Hematopoietic multipotent progenitor cell (in vitro differentiated cells): ENCODE data around the gene MAML3. TPM values are rescaled to one million over a fixed set of nuclear protein-coding genes. Genes with fewer than 3 reads are reported as not detected.

Source experiments
- DNase-seq, 3 donors: peaks; one replicate each; pipeline ENCODE4 v3.0.0-alpha.2; 2011 to 2015; ENCODE audit warnings: low read depth in 2 of 3, low spot score in 2 of 3
- total RNA-seq: library from RNA; depleted of rRNA; stranded (reverse); fragments of >200 nt; gene quantifications from one replicate; pipeline ENCODE4 v1.2.3, GENCODE V29; 2012

The MAML3 gene
- total RNA-seq, 1 donor = 27.2 TPM

GRCh38 chr4:140156529-140157171 lies 2.7 kb upstream of the MAML3 start:
- peak in 2 of 3 donors; percentile 64 to 81 for DNase-seq

- no peak for DNase-seq
Observed at GRCh38 chr4:140154572-140154891, 548 bp upstream of the MAML3 start.

- DNase-seq = no peak
Observed at GRCh38 chr4:140153419-140153717, 616 bp downstream of the MAML3 start.

GRCh38 chr4:140152751-140153418 lies 1.1 kb downstream of the MAML3 start:
- DNase-seq = peak in 2 of 3 donors; percentile 43 to 53

- DNase-seq = peak; percentile 61 to 95 (median 93)
Observed at GRCh38 chr4:140152013-140152703, 1.8 kb downstream of the MAML3 start.

GRCh38 chr4:140151699-140152012 lies 2.3 kb downstream of the MAML3 start:
- peak in 1 of 3 donors; percentile 98 for DNase-seq

- peak in 2 of 3 donors; percentile 96 to 98 for DNase-seq
Observed at GRCh38 chr4:140150886-140151698, 2.9 kb downstream of the MAML3 start.

GRCh38 chr4:140150636-140150885 lies 3.4 kb downstream of the MAML3 start:
- DNase-seq = peak in 1 of 3 donors; percentile 42

GRCh38 chr4:140149846-140150635 lies 3.9 kb downstream of the MAML3 start:
- peak; percentile 42 to 78 (median 74) for DNase-seq

- no peak for DNase-seq
Observed at GRCh38 chr4:140144050-140144449, 9.9 kb downstream of the MAML3 start.

GRCh38 chr4:140141210-140141835 lies 12.7 kb downstream of the MAML3 start:
- no peak for DNase-seq

GRCh38 chr4:140140566-140140965 lies 13.4 kb downstream of the MAML3 start:
- DNase-seq = no peak

GRCh38 chr4:140138428-140138827 lies 15.6 kb downstream of the MAML3 start:
- DNase-seq = no peak

- no peak for DNase-seq
Observed at GRCh38 chr4:140137671-140138070, 16.3 kb downstream of the MAML3 start.

- DNase-seq = peak in 2 of 3 donors; percentile 45 to 47
Observed at GRCh38 chr4:140136509-140136908, 17.5 kb downstream of the MAML3 start.

GRCh38 chr4:140135529-140136088 lies 18.4 kb downstream of the MAML3 start:
- DNase-seq = no peak

GRCh38 chr4:140134746-140135425 lies 19.1 kb downstream of the MAML3 start:
- DNase-seq = no peak

GRCh38 chr4:140133576-140133975 lies 20.4 kb downstream of the MAML3 start:
- DNase-seq = no peak

GRCh38 chr4:140131675-140132229 lies 22.2 kb downstream of the MAML3 start:
- DNase-seq = no peak
